HEK293 (cell line): ENCODE measurements around the gene ADAMTS4.

Source experiments
- BCL11A ChIP-seq: fragments of 450-650 bp; formaldehyde crosslinking; IDR thresholded peaks from 2 replicates; pipeline ENCODE4 v1.5.1; 2016; ENCODE audit warnings: low read depth, missing biosample characterization, missing genetic modification characterization
- FEZF1 ChIP-seq: fragments of 450-650 bp; formaldehyde crosslinking; IDR thresholded peaks from 2 replicates; pipeline ENCODE4 v1.5.1; 2016; ENCODE audit warnings: missing biosample characterization, missing genetic modification characterization
- GFI1B ChIP-seq: fragments of 450-650 bp; formaldehyde crosslinking; IDR thresholded peaks from 2 replicates; pipeline ENCODE4 v1.5.1; 2016; ENCODE audit warnings: missing biosample characterization, missing genetic modification characterization
- GLIS1 ChIP-seq: fragments of 450-650 bp; formaldehyde crosslinking; IDR thresholded peaks from 2 replicates; pipeline ENCODE4 v1.5.1; 2016; ENCODE audit warnings: missing biosample characterization, missing genetic modification characterization
- YY2 ChIP-seq: fragments of 450-650 bp; formaldehyde crosslinking; IDR thresholded peaks from 2 replicates; pipeline ENCODE4 v1.5.1; 2016; ENCODE audit warnings: missing biosample characterization, missing genetic modification characterization
- ZBTB1 ChIP-seq: fragments of 450-650 bp; formaldehyde crosslinking; IDR thresholded peaks from 2 replicates; pipeline ENCODE4 v1.5.1; 2016; ENCODE audit warnings: missing biosample characterization, missing genetic modification characterization
- ZBTB21 ChIP-seq: fragments of 450-650 bp; formaldehyde crosslinking; IDR thresholded peaks from 2 replicates; pipeline ENCODE4 v1.5.1; 2017; ENCODE audit warnings: missing biosample characterization, missing genetic modification characterization
- ZBTB8A ChIP-seq: fragments of 450-650 bp; formaldehyde crosslinking; IDR thresholded peaks from 2 replicates; pipeline ENCODE4 v1.5.1; 2016; ENCODE audit warnings: missing biosample characterization, missing genetic modification characterization
- ZIC2 ChIP-seq: fragments of 450-650 bp; formaldehyde crosslinking; IDR thresholded peaks from 2 replicates; pipeline ENCODE4 v1.5.1; 2016; ENCODE audit warnings: missing biosample characterization, missing genetic modification characterization
- ZNF16 ChIP-seq: fragments of 450-650 bp; formaldehyde crosslinking; IDR thresholded peaks from 2 replicates; pipeline ENCODE4 v1.5.1; 2016; ENCODE audit warnings: low read depth, missing biosample characterization, missing genetic modification characterization
- ZNF175 ChIP-seq: fragments of 450-650 bp; formaldehyde crosslinking; IDR thresholded peaks from 2 replicates; pipeline ENCODE4 v1.5.1; 2016; ENCODE audit warnings: missing biosample characterization, missing genetic modification characterization
- ZNF211 ChIP-seq: fragments of 450-650 bp; formaldehyde crosslinking; IDR thresholded peaks from 2 replicates; pipeline ENCODE4 v1.5.1; 2016; ENCODE audit warnings: low read depth, missing biosample characterization, missing genetic modification characterization
- ZNF221 ChIP-seq: fragments of 450-650 bp; formaldehyde crosslinking; IDR thresholded peaks from 2 replicates; pipeline ENCODE4 v1.5.1; 2017; ENCODE audit warnings: missing biosample characterization, missing genetic modification characterization, borderline replicate concordance
- ZNF223 ChIP-seq: fragments of 450-650 bp; formaldehyde crosslinking; IDR thresholded peaks from 2 replicates; pipeline ENCODE4 v1.5.1; 2016; ENCODE audit warnings: missing biosample characterization, missing genetic modification characterization
- ZNF404 ChIP-seq: fragments of 450-650 bp; formaldehyde crosslinking; IDR thresholded peaks from 2 replicates; pipeline ENCODE4 v1.5.1; 2017; ENCODE audit warnings: missing biosample characterization, missing genetic modification characterization
- ZNF426 ChIP-seq: fragments of 450-650 bp; formaldehyde crosslinking; IDR thresholded peaks from 2 replicates; pipeline ENCODE4 v1.5.1; 2017; ENCODE audit warnings: missing biosample characterization, missing genetic modification characterization, mild to moderate bottlenecking, inconsistent platforms, moderate library complexity
- ZNF521 ChIP-seq: fragments of 450-650 bp; formaldehyde crosslinking; IDR thresholded peaks from 2 replicates; pipeline ENCODE4 v1.5.1; 2017; ENCODE audit warnings: missing biosample characterization, mild to moderate bottlenecking, missing genetic modification characterization
- ZNF558 ChIP-seq: fragments of 450-650 bp; formaldehyde crosslinking; IDR thresholded peaks from 2 replicates; pipeline ENCODE4 v1.5.1; 2016; ENCODE audit warnings: missing biosample characterization, missing genetic modification characterization
- ZNF596 ChIP-seq: fragments of 450-650 bp; IDR thresholded peaks from 2 replicates; pipeline ENCODE4 v1.5.0; 2018; ENCODE audit warnings: missing biosample characterization, mild to moderate bottlenecking, missing genetic modification characterization, moderate library complexity
- ZNF621 ChIP-seq: fragments of 450-650 bp; formaldehyde crosslinking; IDR thresholded peaks from 2 replicates; pipeline ENCODE4 v1.5.1; 2017; ENCODE audit warnings: missing biosample characterization, missing genetic modification characterization
- ZNF624 ChIP-seq: fragments of 450-650 bp; formaldehyde crosslinking; IDR thresholded peaks from 2 replicates; pipeline ENCODE4 v1.5.1; 2017; ENCODE audit warnings: missing biosample characterization, missing genetic modification characterization
- ZNF670 ChIP-seq: fragments of 450-650 bp; formaldehyde crosslinking; IDR thresholded peaks from 2 replicates; pipeline ENCODE4 v1.5.1; 2016; ENCODE audit warnings: missing biosample characterization, missing genetic modification characterization, low read depth
- ZNF776 ChIP-seq: fragments of 450-650 bp; formaldehyde crosslinking; IDR thresholded peaks from 2 replicates; pipeline ENCODE4 v1.5.0; 2017; ENCODE audit warnings: missing biosample characterization, missing genetic modification characterization, borderline replicate concordance
- ZSCAN16 ChIP-seq: fragments of 450-650 bp; formaldehyde crosslinking; IDR thresholded peaks from 2 replicates; pipeline ENCODE4 v1.5.1; 2016; ENCODE audit warnings: missing biosample characterization, missing genetic modification characterization
- ZSCAN30 ChIP-seq: fragments of 450-650 bp; IDR thresholded peaks from 2 replicates; pipeline ENCODE4 v1.5.1; 2018; ENCODE audit warnings: missing biosample characterization, mild to moderate bottlenecking, missing genetic modification characterization, moderate library complexity
- ZXDB ChIP-seq: fragments of 450-650 bp; formaldehyde crosslinking; IDR thresholded peaks from 2 replicates; pipeline ENCODE4 v1.5.1; 2016; ENCODE audit warnings: missing biosample characterization, missing genetic modification characterization
- TF ChIP-seq, protein P1 (sequence below): fragments of 450-650 bp; formaldehyde crosslinking; conservative IDR thresholded peaks from 2 replicates; pipeline ENCODE4 v1.5.1; 2016; ENCODE audit warnings: low read depth, missing biosample characterization, missing genetic modification characterization
- TF ChIP-seq, protein P2 (sequence below): fragments of 450-650 bp; formaldehyde crosslinking; IDR thresholded peaks from 2 replicates; pipeline ENCODE4 v1.5.1; 2016; ENCODE audit warnings: missing biosample characterization, missing genetic modification characterization
- TF ChIP-seq, protein P3 (sequence below): fragments of 450-650 bp; formaldehyde crosslinking; IDR thresholded peaks from 2 replicates; pipeline ENCODE4 v1.5.1; 2017; ENCODE audit warnings: missing biosample characterization, missing genetic modification characterization
- TF ChIP-seq, protein P4 (sequence below): fragments of 450-650 bp; formaldehyde crosslinking; IDR thresholded peaks from 2 replicates; pipeline ENCODE4 v1.5.1; 2016; ENCODE audit warnings: missing biosample characterization, missing genetic modification characterization

The ADAMTS4 gene

DNA sequence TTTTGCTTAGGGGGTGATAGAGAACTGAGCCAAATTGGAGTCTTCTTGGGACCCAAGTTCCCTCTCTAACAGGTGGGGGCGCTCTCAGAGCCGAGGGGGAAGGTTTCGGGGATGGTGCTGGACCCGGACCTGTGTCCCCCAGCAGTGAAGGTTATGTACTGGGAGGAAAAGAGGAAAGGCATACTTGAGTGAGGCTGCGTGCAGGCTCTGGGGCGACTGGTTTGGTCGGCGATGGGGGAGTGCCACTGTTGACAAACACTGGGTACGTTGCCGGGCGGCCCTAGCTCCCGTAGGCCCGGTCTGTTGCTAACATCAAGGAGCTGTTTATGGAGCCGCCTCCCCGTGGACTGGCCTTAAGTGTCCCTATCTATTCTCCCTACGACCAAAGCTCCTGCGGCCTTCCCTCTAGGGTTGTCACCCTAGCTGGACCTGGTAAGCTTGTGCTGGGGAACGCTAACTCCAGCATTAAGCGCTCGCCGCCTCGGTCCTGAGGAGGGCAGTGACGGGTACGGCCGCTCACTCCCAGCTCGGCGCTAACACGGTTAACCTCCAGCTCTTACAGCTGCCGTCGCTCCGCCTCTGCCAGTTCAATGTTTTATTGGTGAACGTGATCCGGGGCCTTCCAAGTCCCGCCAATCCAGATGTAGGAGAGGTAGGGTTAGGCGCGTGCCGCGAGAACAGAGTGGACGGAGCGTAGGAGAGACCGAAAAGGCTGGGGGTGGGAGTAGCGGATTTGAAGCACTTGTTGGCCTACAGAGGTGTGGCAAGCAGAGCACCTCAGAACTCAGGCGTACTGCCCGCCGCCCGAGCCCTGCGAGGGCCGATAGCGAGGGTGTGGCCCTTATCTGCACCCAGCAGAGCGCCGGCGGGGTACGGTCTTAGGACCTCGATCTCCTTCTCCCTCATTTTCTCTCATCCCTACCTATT lies 32.8 kb downstream of the ADAMTS4 start, which contains the start of gene PPOX (continued):
- no peak for TF ChIP-seq ZNF426 (tag by site-specific recombination)
- TF ChIP-seq ZBTB8A (tag by site-specific recombination): peak; percentile 43; the same call in 1 of the 2 replicates
- no peak for TF ChIP-seq ZNF621 (tag by site-specific recombination)
- TF ChIP-seq ZNF175 (tag by site-specific recombination): no peak
- 0 out of 2 replicates have a peak, but pooled peaks have one; percentile 17 for TF ChIP-seq FEZF1 (tag by site-specific recombination)
- TF ChIP-seq ZXDB (tag by site-specific recombination): peak; percentile 66
- no peak for TF ChIP-seq ZNF16 (tag by site-specific recombination)
- peak; percentile 77 for TF ChIP-seq ZSCAN30 (tag by site-specific recombination)
- TF ChIP-seq YY2 (tag by site-specific recombination): no peak
- TF ChIP-seq ZBTB1 (tag by site-specific recombination): no peak
- no peak for TF ChIP-seq ZNF670 (tag by site-specific recombination)
- TF ChIP-seq, protein P1, sequence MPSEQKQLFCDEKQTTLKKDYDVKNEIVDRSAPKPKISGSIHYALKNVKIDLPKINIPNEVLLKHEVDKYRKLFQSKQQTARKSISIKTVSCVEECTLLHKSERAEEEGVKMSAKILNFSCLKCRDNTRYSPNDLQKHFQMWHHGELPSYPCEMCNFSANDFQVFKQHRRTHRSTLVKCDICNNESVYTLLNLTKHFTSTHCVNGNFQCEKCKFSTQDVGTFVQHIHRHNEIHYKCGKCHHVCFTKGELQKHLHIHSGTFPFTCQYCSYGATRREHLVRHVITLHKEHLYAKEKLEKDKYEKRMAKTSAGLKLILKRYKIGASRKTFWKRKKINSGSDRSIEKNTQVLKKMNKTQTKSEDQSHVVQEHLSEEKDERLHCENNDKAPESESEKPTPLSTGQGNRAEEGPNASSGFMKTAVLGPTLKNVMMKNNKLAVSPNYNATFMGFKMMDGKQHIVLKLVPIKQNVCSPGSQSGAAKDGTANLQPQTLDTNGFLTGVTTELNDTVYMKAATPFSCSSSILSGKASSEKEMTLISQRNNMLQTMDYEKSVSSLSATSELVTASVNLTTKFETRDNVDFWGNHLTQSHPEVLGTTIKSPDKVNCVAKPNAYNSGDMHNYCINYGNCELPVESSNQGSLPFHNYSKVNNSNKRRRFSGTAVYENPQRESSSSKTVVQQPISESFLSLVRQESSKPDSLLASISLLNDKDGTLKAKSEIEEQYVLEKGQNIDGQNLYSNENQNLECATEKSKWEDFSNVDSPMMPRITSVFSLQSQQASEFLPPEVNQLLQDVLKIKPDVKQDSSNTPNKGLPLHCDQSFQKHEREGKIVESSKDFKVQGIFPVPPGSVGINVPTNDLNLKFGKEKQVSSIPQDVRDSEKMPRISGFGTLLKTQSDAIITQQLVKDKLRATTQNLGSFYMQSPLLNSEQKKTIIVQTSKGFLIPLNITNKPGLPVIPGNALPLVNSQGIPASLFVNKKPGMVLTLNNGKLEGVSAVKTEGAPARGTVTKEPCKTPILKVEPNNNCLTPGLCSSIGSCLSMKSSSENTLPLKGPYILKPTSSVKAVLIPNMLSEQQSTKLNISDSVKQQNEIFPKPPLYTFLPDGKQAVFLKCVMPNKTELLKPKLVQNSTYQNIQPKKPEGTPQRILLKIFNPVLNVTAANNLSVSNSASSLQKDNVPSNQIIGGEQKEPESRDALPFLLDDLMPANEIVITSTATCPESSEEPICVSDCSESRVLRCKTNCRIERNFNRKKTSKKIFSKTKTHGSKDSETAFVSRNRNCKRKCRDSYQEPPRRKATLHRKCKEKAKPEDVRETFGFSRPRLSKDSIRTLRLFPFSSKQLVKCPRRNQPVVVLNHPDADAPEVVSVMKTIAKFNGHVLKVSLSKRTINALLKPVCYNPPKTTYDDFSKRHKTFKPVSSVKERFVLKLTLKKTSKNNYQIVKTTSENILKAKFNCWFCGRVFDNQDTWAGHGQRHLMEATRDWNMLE: no peak
- TF ChIP-seq ZNF211 (tag by site-specific recombination): no peak
- TF ChIP-seq ZNF404 (tag by site-specific recombination): no peak
- no peak for TF ChIP-seq ZNF596
- TF ChIP-seq ZNF223 (tag by site-specific recombination): no peak
- TF ChIP-seq ZIC2 (tag by site-specific recombination): no peak
- no peak for TF ChIP-seq ZNF558
- TF ChIP-seq BCL11A (tag by site-specific recombination): no peak; the same call in 1 of the 2 replicates
- TF ChIP-seq, protein P2, sequence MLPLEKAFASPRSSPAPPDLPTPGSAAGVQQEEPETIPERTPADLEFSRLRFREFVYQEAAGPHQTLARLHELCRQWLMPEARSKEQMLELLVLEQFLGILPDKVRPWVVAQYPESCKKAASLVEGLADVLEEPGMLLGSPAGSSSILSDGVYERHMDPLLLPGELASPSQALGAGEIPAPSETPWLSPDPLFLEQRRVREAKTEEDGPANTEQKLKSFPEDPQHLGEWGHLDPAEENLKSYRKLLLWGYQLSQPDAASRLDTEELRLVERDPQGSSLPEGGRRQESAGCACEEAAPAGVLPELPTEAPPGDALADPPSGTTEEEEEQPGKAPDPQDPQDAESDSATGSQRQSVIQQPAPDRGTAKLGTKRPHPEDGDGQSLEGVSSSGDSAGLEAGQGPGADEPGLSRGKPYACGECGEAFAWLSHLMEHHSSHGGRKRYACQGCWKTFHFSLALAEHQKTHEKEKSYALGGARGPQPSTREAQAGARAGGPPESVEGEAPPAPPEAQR (tag by site-specific recombination): no peak
- TF ChIP-seq ZNF521 (tag by site-specific recombination): no peak
- no peak for TF ChIP-seq ZSCAN16 (tag by site-specific recombination)
- TF ChIP-seq ZNF776: no peak
- 0 out of 2 replicates have a peak, but pooled peaks have one; percentile 8 for TF ChIP-seq GLIS1 (tag by site-specific recombination)
- no peak for TF ChIP-seq ZNF221
- TF ChIP-seq, protein P3, sequence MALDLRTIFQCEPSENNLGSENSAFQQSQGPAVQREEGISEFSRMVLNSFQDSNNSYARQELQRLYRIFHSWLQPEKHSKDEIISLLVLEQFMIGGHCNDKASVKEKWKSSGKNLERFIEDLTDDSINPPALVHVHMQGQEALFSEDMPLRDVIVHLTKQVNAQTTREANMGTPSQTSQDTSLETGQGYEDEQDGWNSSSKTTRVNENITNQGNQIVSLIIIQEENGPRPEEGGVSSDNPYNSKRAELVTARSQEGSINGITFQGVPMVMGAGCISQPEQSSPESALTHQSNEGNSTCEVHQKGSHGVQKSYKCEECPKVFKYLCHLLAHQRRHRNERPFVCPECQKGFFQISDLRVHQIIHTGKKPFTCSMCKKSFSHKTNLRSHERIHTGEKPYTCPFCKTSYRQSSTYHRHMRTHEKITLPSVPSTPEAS (tag by site-specific recombination): no peak
- TF ChIP-seq, protein P4, sequence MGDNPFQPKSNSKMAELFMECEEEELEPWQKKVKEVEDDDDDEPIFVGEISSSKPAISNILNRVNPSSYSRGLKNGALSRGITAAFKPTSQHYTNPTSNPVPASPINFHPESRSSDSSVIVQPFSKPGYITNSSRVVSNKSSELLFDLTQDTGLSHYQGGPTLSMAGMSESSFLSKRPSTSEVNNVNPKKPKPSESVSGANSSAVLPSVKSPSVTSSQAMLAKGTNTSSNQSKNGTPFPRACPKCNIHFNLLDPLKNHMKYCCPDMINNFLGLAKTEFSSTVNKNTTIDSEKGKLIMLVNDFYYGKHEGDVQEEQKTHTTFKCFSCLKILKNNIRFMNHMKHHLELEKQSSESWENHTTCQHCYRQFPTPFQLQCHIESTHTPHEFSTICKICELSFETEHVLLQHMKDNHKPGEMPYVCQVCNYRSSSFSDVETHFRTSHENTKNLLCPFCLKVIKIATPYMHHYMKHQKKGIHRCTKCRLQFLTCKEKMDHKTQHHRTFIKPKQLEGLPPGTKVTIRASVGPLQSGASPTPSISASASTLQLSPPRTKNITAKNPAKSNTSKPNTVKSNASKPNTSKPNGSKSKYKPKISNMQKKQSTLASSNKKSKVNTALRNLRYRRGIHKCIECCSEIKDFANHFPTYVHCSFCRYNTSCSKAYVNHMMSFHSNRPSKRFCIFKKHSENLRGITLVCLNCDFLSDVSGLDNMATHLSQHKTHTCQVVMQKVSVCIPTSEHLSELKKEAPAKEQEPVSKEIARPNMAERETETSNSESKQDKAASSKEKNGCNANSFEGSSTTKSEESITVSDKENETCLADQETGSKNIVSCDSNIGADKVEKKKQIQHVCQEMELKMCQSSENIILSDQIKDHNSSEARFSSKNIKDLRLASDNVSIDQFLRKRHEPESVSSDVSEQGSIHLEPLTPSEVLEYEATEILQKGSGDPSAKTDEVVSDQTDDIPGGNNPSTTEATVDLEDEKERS (tag by site-specific recombination): no peak
- no peak for TF ChIP-seq ZBTB21
- no peak for TF ChIP-seq GFI1B
- no peak for TF ChIP-seq ZNF624
